Kidney (tissue), 14 donors: ENCODE measurements around the gene FERMT1. TPM values are rescaled to one million over a fixed set of nuclear protein-coding genes. Genes with fewer than 3 reads are reported as not detected.

Source experiments
- DNase-seq, 5 donors: peaks; one replicate each; pipeline ENCODE4 v3.0.0-alpha.2; 2013 to 2020
- FAIRE-seq: peaks from 2 replicates; lab custom pipeline; 2012; peaks lifted over from hg19 to GRCh38; lab: Jason Lieb, UNC
- H3K27ac ChIP-seq, 2 donors: one replicate each; pipeline ENCODE4 v1.7.0; 2013; ENCODE audit warnings: low read depth in 2 of 2, low read length in 2 of 2, inconsistent platforms in 1 of 2
- H3K27me3 ChIP-seq: one replicate; pipeline ENCODE4 v1.7.1; 2013; ENCODE audit warnings: low read length, inconsistent platforms; ENCODE audit not compliant: control insufficient read depth, insufficient read depth
- H3K36me3 ChIP-seq, 3 donors: one replicate each; pipeline versions ENCODE4 v1.7.0 to v1.7.1; 2013; ENCODE audit warnings: low read length in 3 of 3, control low read depth in 1 of 3, inconsistent platforms in 1 of 3; ENCODE audit not compliant: insufficient read depth in 3 of 3, control insufficient read depth in 2 of 3
- H3K4me1 ChIP-seq, 3 donors: one replicate each; pipeline versions ENCODE4 v1.7.0 to v1.7.1; 2013; ENCODE audit warnings: low read length in 3 of 3, inconsistent platforms in 1 of 3, low read depth in 1 of 3; ENCODE audit not compliant: control insufficient read depth in 2 of 3, insufficient read depth in 2 of 3
- H3K4me3 ChIP-seq, 3 donors: one replicate each; pipeline versions ENCODE4 v1.7.0 to v1.8.1; 2013; ENCODE audit warnings: low read length in 3 of 3, control low read depth in 1 of 3, inconsistent platforms in 1 of 3
- H3K9ac ChIP-seq, 3 donors: one replicate each; pipeline versions ENCODE4 v1.7.0 to v1.7.1; 2013; ENCODE audit warnings: low read length in 3 of 3, control low read depth in 1 of 3, inconsistent platforms in 1 of 3
- H3K9me3 ChIP-seq, 3 donors: one replicate each; pipeline versions ENCODE4 v1.7.0 to v1.7.1; 2013; ENCODE audit warnings: low read length in 3 of 3, control low read depth in 1 of 3, inconsistent platforms in 1 of 3; ENCODE audit not compliant: control insufficient read depth in 2 of 3, insufficient read depth in 1 of 3
- CTCF ChIP-seq: IDR thresholded peaks from 3 replicates; pipeline ENCODE4 v1.5.1; 2012; ENCODE audit warnings: mild to moderate bottlenecking, moderate library complexity, borderline replicate concordance; ENCODE audit not compliant: insufficient read depth; ENCODE audit errors: extremely low read depth
- intact Hi-C: fragments of 100-400 bp; cut with DNase I; formaldehyde crosslinking; loops from one replicate; pipeline ENCODE4 v1.11.1; 2022
- polyA plus RNA-seq: library from polyadenylated mRNA; stranded (reverse); fragments of 350-450 nt; fragmentation: Illumina TruSeq; extraction: RNeasy Lipid Tissue Mini Kit (QIAGEN cat#74804); gene quantifications from one replicate; pipeline ENCODE4 v1.2.3, GENCODE V29; 2014; ENCODE audit warnings: low read depth, low replicate concordance; ENCODE audit not compliant: insufficient read depth
- total RNA-seq: library from RNA; stranded (reverse); fragmentation: NEBNext Ultra II Directional; extraction: Animal tissue kit (Norgen Biotek cat#: 25700); gene quantifications from one replicate; pipeline ENCODE4 v1.2.1, GENCODE V29; 2021
- donor health status: control.
- donor health status: control.
- donor health status: control.
- donor health status: control.
- donor health status: control.
- donor health status: DM: yes; HTN: yes; CAD: no.
- donor health status: Normal renal cell carcinoma (clear cell type).

FERMT1 gene
- total and polyA plus RNA-seq, 2 donors from 2014 or later = 0.57 to 2.2 TPM

DNA sequence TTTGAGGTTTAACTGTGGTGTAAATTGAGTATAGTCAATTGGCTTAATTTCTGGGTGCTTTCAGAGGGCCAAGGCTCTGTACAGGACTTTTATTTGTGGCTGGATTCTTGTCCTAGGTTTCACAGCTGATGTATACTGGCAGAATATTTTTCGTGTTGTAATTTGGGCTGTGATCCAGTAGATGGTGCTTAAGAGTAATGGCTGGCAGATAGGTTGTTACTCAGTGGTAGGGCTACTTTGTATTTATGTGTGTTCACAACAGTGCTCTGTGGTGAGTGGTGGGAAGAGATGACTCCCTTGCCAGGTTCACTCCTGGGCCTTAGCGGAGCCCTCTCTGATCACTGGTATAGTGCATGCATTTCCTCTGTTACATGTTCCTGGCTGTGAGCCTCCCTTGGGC lies 34.5 kb upstream of the FERMT1 start:
- TF ChIP-seq CTCF = no peak
- Histone ChIP-seq H3K9ac (no peak overlapping the region), H3K4me1 (no peaks in the 10 kb centered on the region), H3K4me3 (no peak overlapping the region), H3K36me3 (no peaks in the 10 kb centered on the region), H3K27me3 (no peaks in the 10 kb centered on the region), H3K27ac (no peak overlapping the region), H3K9me3 (peaks cover 0 to 12% (median 0%) of the 10 kb centered on the region in 3 donors)
- FAIRE-seq (no peak), DNase-seq (no peak)
- intact Hi-C loops = no loop called here

DNA sequence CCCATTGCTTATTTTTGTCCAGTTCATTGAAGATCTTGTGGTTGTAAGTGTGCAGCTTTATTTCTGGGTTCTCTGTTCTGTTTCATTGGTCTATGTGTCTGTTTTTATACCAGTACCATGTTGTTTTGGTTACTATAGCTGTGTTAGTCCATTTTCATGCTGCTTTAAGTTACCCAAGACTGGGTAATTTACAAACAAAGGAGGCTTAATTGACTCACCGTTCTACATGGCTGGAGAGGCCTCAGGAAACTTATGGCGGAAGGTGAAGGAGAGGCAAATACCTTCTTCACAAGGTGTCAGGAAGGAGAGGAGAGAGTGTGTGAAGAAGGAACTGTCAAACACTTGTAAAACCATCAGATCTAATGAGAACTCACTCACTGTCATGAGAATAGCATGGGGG lies 29.9 kb upstream of the FERMT1 start:
- Histone ChIP-seq H3K4me3 (no peak overlapping the region), H3K27ac (no peak overlapping the region), H3K9me3 (peaks cover 0 to 16% (median 0%) of the 10 kb centered on the region in 3 donors), H3K36me3 (no peaks in the 10 kb centered on the region), H3K4me1 (no peaks in the 10 kb centered on the region), H3K27me3 (no peaks in the 10 kb centered on the region), H3K9ac (no peak overlapping the region)
- no peak for TF ChIP-seq CTCF
- intact Hi-C loops = no loop called here
- no peak for FAIRE-seq
- DNase-seq = no peak

DNA sequence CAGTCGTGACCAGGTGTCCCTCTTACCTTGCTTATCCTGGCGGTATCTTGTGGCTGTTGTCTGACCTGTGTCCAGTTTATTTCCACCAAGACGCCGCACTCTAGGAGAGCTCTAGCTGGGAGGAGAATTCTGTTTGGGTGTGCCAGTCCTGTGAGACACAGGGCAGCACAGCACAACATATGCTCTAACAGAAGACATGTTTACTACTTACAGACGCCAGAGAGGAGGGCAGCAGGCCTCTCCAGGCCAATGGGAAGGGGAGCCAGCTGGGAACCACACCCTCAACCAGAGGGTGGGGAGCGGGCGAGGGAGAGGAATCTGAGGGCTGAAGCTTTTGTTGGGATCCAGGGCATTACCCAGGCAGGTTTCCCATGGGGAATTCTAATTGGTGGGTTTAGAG lies 25.2 kb upstream of the FERMT1 start:
- Histone ChIP-seq H3K9ac (no peak overlapping the region), H3K27me3 (no peaks in the 10 kb centered on the region), H3K27ac (no peak overlapping the region), H3K36me3 (no peaks in the 10 kb centered on the region), H3K4me1 (no peaks in the 10 kb centered on the region), H3K9me3 (peaks cover 0 to 7% (median 0%) of the 10 kb centered on the region in 3 donors), H3K4me3 (no peak overlapping the region)
- intact Hi-C loops = no loop called here
- no peak for TF ChIP-seq CTCF
- no peak for FAIRE-seq
- DNase-seq = no peak

DNA sequence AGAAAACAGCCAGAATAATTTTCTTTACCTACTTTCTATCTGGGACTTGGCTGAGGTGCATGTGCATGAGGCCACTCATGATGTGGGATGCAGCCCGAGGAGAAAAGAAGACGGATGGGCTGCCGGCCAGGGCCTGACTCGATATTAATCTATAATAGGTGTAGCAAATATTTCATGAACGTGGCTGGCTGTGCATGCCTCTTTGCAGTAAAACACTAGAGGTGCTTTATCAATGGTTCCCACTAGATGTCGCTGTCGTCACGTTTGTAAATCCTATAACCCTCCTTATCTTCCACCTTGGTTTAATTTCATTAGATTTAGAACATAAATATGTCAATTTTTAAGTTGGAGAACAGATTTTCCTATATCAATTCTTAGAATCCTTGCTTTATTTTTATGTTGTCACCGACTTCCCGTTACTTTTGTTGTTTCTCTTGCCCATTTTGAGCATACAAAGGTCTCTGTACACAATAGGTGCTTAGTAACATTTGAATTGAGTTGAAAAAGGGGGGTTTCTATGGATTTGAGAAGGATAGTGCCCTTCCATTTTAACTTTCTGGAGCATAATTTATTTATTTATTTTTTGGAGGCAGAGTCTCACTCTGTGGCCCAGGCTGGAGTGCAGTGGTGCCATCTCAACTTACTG lies 19.6 kb upstream of the FERMT1 start:
- no peaks in the 10 kb centered on the region for H3K27me3 ChIP-seq
- peaks cover 0 to 3% (median 0%) of the 10 kb centered on the region in 3 donors for H3K9me3 ChIP-seq
- H3K27ac ChIP-seq = no peak overlapping the region
- peak in 3 of 5 donors; percentile 52 to 76 (median 66) for DNase-seq
- peak; percentile 78 for TF ChIP-seq CTCF
- intact Hi-C loops = no loop called here
- no peaks in the 10 kb centered on the region for H3K4me1 ChIP-seq
- peak; percentile 97 for FAIRE-seq
- no peak overlapping the region for H3K4me3 ChIP-seq
- no peaks in the 10 kb centered on the region for H3K36me3 ChIP-seq
- H3K9ac ChIP-seq = no peak overlapping the region
